CD4-positive, alpha-beta T cell (primary cell): ENCODE results near the gene SNX8. TPM values are rescaled to one million over a fixed set of nuclear protein-coding genes. Genes with fewer than 3 reads are reported as not detected.
A peak's percentile ranks its signal among the peaks of the same experiment; 100 is the strongest.

Experiments
- ATAC-seq: fragments of 200-7000 bp; cut with Tn5 transposase; one replicate; pipeline ENCODE4 v1.10.0; 2022; ENCODE audit warnings: mild to moderate bottlenecking; ENCODE audit not compliant: poor library complexity
- CTCF ChIA-PET: fragments of 350-600 bp; sonication (Branson Sonifier 250); formaldehyde crosslinking; loops from one replicate; lab custom pipeline; 2021; ENCODE audit warnings: antibody characterized with exemption, inconsistent platforms; lab: Charles Lee
- POLR2A ChIA-PET: fragments of 350-600 bp; sonication (Branson Sonifier 250); formaldehyde crosslinking; loops from one replicate; lab custom pipeline; 2021; ENCODE audit warnings: antibody characterized with exemption, inconsistent platforms; lab: Charles Lee
- DNase-seq, 14 experiments: peaks; one replicate each; pipeline ENCODE4 v3.0.0-alpha.2; 2013 to 2020; ENCODE audit warnings: mixed read lengths in 2 of 14
- H3K27ac ChIP-seq, 2 donors: one replicate each; pipeline versions ENCODE4 v1.5.1 to v1.7.0; 2013; ENCODE audit warnings: low read length in 2 of 2, low read depth in 1 of 2, mild to moderate bottlenecking in 1 of 2
- H3K27me3 ChIP-seq, 2 experiments: 1 replicate in 1 of 2; 2 replicates in 1 of 2; pipeline versions ENCODE4 v1.6.1 to v1.7.0; 2013; ENCODE audit warnings: low read length in 2 of 2, control low read depth in 1 of 2, mild to moderate bottlenecking in 1 of 2, moderate library complexity in 1 of 2; ENCODE audit not compliant: insufficient read depth in 2 of 2, control insufficient read depth in 1 of 2
- H3K36me3 ChIP-seq: one replicate; pipeline ENCODE4 v1.6.1; 2013; ENCODE audit warnings: low read length, control low read depth; ENCODE audit not compliant: insufficient read depth
- H3K4me1 ChIP-seq: one replicate; pipeline ENCODE4 v1.6.1; 2013; ENCODE audit warnings: low read length, control low read depth; ENCODE audit not compliant: insufficient read depth
- H3K4me3 ChIP-seq: one replicate; pipeline ENCODE4 v1.5.1; 2013; ENCODE audit warnings: mild to moderate bottlenecking, low read length, moderate library complexity
- H3K9me3 ChIP-seq, 2 experiments: 1 replicate in 1 of 2; 2 replicates in 1 of 2; pipeline versions ENCODE4 v1.6.1 to v1.7.0; 2013; ENCODE audit warnings: low read length in 2 of 2, mild to moderate bottlenecking in 2 of 2, control low read depth in 1 of 2, moderate library complexity in 1 of 2; ENCODE audit not compliant: control insufficient read depth in 1 of 2, insufficient read depth in 1 of 2
- H3K27ac Mint-ChIP-seq: one replicate; pipeline ENCODE4 v1.8.0; 2020; ENCODE audit warnings: mixed read lengths
- H3K27me3 Mint-ChIP-seq: one replicate; pipeline ENCODE4 v1.8.0; 2021; ENCODE audit warnings: mixed read lengths
- H3K36me3 Mint-ChIP-seq: one replicate; pipeline ENCODE4 v1.8.0; 2021; ENCODE audit warnings: low read depth, mixed read lengths
- H3K4me1 Mint-ChIP-seq: one replicate; pipeline ENCODE4 v1.8.0; 2021; ENCODE audit warnings: low read depth, mixed read lengths
- H3K4me3 Mint-ChIP-seq: one replicate; pipeline ENCODE4 v1.8.0; 2020; ENCODE audit warnings: mild to moderate bottlenecking, mixed read lengths
- H3K9me3 Mint-ChIP-seq: one replicate; pipeline ENCODE4 v1.8.0; 2020; ENCODE audit warnings: mixed read lengths
- CTCF ChIP-seq: fragments of 200-600 bp; IDR thresholded peaks from one replicate; pipeline ENCODE4 v1.8.0; 2022; ENCODE audit warnings: antibody characterized with exemption, mild to moderate bottlenecking
- intact Hi-C, 2 experiments: fragments of 100-400 bp; cut with DNase I in 1 of 2; cut with micrococcal nuclease in 1 of 2; formaldehyde crosslinking; loops; one replicate each; pipeline versions ENCODE4 v1.15.1 to v1.9.0; 2023 to 2025; cut with DNase I, micrococcal nuclease
- total RNA-seq, 174 experiments: library from RNA in 2 of 174; stranded (reverse) in 2 of 174; gene quantifications; one replicate each; pipeline ENCODE4 v1.2.3 and lab custom pipeline; 2021 to 2026

SNX8 gene
- total RNA-seq, 2 experiments from 2014 or later: 4.2 to 4.5 TPM

DNA sequence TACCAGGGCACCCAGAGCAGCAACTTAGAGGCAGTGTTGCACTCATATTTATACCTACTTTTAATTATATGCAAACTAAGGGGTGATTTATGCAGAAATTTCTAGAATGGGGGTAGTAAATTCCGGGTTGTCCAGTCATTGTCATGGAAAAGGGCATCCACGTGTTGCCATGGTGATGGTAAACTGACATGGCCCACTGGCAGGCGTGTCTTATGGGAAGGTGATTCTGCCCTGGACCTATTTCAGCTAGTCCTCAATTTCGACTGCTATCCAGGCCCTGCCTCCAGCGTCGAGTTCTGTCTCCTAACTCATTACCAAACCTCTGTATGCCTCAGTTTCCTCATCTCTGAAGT is 12.8 kb downstream of the SNX8 start:
- POLR2A ChIA-PET: no interaction called here

DNA sequence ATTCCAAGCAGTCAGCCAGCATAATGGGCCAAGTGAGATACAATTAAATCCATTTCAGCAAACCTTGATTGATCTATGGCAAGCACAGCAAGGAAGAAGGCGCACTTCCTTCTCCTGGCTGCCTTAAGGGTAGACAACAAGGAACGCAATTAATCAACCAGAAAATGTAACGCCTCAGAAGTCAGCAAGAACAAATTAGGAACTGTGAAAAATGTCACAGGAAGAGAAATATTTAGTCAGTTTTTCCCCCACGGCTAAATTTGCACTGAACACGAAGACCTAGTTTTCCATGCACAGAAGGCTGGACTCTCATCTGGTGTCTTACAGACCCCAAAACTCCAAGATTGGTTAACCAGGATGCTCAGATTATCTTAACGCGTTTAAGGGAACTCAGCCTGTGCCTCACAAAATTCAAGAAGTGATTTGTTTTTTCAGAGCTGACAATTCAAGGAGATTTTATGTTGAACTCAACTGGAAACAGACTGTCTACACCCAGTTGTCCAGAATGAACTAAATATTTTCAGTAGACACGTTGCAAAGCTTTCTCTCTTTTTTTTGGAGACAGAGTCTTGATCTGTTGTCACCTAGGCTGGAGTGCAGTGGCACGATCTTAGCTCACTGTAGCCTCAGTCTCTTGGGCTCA is 14.2 kb downstream of the SNX8 start:
- intact Hi-C loops: no loop called here
- H3K27ac Mint-ChIP-seq: no peak overlapping the region
- H3K4me3 Mint-ChIP-seq: no peak overlapping the region
- H3K4me1 ChIP-seq: no peaks in the 10 kb centered on the region
- peaks cover 0 to 5% of the 10 kb centered on the region in 2 experiments for H3K9me3 ChIP-seq
- H3K27me3 ChIP-seq: no peaks in the 10 kb centered on the region
- H3K27me3 Mint-ChIP-seq: no peaks in the 10 kb centered on the region
- ChIA-PET CTCF (no interaction called here), POLR2A (no interaction called here)
- no peak for ATAC-seq
- no peak overlapping the region for H3K27ac ChIP-seq
- DNase-seq: no peak
- H3K4me3 ChIP-seq: no peak overlapping the region
- no peaks in the 10 kb centered on the region for H3K36me3 Mint-ChIP-seq
- no peaks in the 10 kb centered on the region for H3K9me3 Mint-ChIP-seq
- peaks cover 7% of the 10 kb centered on the region for H3K4me1 Mint-ChIP-seq
- no peaks in the 10 kb centered on the region for H3K36me3 ChIP-seq
- no peak for TF ChIP-seq CTCF

More for the DNA sequence above, 12.8 kb downstream of the SNX8 start:
- no peaks in the 10 kb centered on the region for H3K36me3 ChIP-seq
- Mint-ChIP-seq H3K4me1 (peaks cover 7% of the 10 kb centered on the region), H3K4me3 (no peak overlapping the region), H3K9me3 (no peaks in the 10 kb centered on the region), H3K27ac (no peak overlapping the region), H3K27me3 (no peaks in the 10 kb centered on the region), H3K36me3 (no peaks in the 10 kb centered on the region)
- no peaks in the 10 kb centered on the region for H3K4me1 ChIP-seq
- DNase-seq: no peak
- no peak for ATAC-seq
- no peak overlapping the region for H3K4me3 ChIP-seq
- no peak for TF ChIP-seq CTCF
- CTCF ChIA-PET: no interaction called here
- peaks cover 0 to 5% of the 10 kb centered on the region in 2 experiments for H3K9me3 ChIP-seq
- H3K27me3 ChIP-seq: no peaks in the 10 kb centered on the region
- intact Hi-C loops: no loop called here
- no peak overlapping the region for H3K27ac ChIP-seq

- CTCF ChIA-PET: no interaction called here
- intact Hi-C loops: no loop called here
- ATAC-seq: no peak
- no peak for TF ChIP-seq CTCF
- no peaks in the 10 kb centered on the region for H3K36me3 ChIP-seq
- H3K4me3 Mint-ChIP-seq: no peak overlapping the region
- H3K4me1 ChIP-seq: no peaks in the 10 kb centered on the region
- no peaks in the 10 kb centered on the region for H3K36me3 Mint-ChIP-seq
- peaks cover 0 to 5% of the 10 kb centered on the region in 2 experiments for H3K9me3 ChIP-seq
- no peaks in the 10 kb centered on the region for H3K27me3 Mint-ChIP-seq
- peak in 2 of 14 experiments; percentile 23 to 39 for DNase-seq
- no peak overlapping the region for H3K27ac Mint-ChIP-seq
- H3K9me3 Mint-ChIP-seq: no peaks in the 10 kb centered on the region
- no peaks in the 10 kb centered on the region for H3K27me3 ChIP-seq
- no peak overlapping the region for H3K27ac ChIP-seq
- H3K4me3 ChIP-seq: no peak overlapping the region
- POLR2A ChIA-PET: no interaction called here
- peaks cover 7% of the 10 kb centered on the region for H3K4me1 Mint-ChIP-seq
Observed at GRCh38 chr7:2299131-2299829, 15.0 kb downstream of the SNX8 start.
